GM12878 (cell line): ENCODE results near the gene RPL7L1. TPM values are rescaled to one million over a fixed set of nuclear protein-coding genes. Genes with fewer than 3 reads are reported as not detected.

Source experiments
- ATAC-seq: fragments of 200-7000 bp; cut with Tn5 transposase; 3 replicates; pipeline ENCODE4 v1.9.1; 2020; ENCODE audit warnings: mild to moderate bottlenecking, moderate library complexity
- BruUV-seq: library from RNA; stranded (reverse); fragments of 400-500 nt; replicated peaks from 2 replicates; lab custom pipeline; 2021; lab: Mats Ljungman, UMichigan
- CTCF ChIA-PET: fragments of 300-600 bp; sonication (Branson Sonifier 250); formaldehyde crosslinking; extraction: SDS; loops from one replicate; lab custom pipeline; 2021; ENCODE audit warnings: inconsistent platforms; lab: Yijun Ruan, JAX
- POLR2A ChIA-PET: fragments of 350-600 bp; formaldehyde crosslinking; extraction: SDS; loops from one replicate; lab custom pipeline; 2021; ENCODE audit warnings: inconsistent platforms; lab: Charles Lee
- RAD21 ChIA-PET: fragments of 300-600 bp; sonication (Branson Sonifier 250); formaldehyde crosslinking; loops from one replicate; lab custom pipeline; 2023; ENCODE audit warnings: antibody characterized with exemption; ENCODE audit not compliant: unreplicated experiment; lab: Charles Lee
- SMC1A ChIA-PET: fragments of 300-600 bp; sonication (Branson Sonifier 250); formaldehyde crosslinking; loops from one replicate; lab custom pipeline; 2023; ENCODE audit not compliant: unreplicated experiment, uncharacterized antibody; lab: Charles Lee
- DNase-seq: peaks from one replicate; pipeline ENCODE4 v3.0.0-alpha.2; 2011; ENCODE audit warnings: low read depth, low spot score
- FAIRE-seq: peaks from 3 replicates; lab custom pipeline; 2011; peaks lifted over from hg19 to GRCh38; lab: Jason Lieb, UNC
- H2AFZ ChIP-seq: 2 replicates; pipeline ENCODE4 v1.6.0; 2011; ENCODE audit warnings: low read depth, low read length, control low read depth; ENCODE audit not compliant: control insufficient read depth
- H3K27ac ChIP-seq: 2 replicates; pipeline ENCODE4 v1.5.1; 2011; ENCODE audit warnings: control low read depth; ENCODE audit not compliant: control insufficient read depth, insufficient read depth
- H3K27me3 ChIP-seq, 2 experiments: replicated peaks in 1 of 2; 2 replicates each; pipeline versions ENCODE4 v1.6.0 to v1.6.1; 2011; ENCODE audit warnings: low read length in 1 of 2; ENCODE audit not compliant: control insufficient read depth in 2 of 2, insufficient read depth in 2 of 2
- H3K36me3 ChIP-seq, 2 experiments: 2 replicates each; pipeline ENCODE4 v1.5.1; 2011; ENCODE audit warnings: low read length in 1 of 2; ENCODE audit not compliant: control insufficient read depth in 2 of 2, insufficient read depth in 2 of 2
- H3K4me1 ChIP-seq: 2 replicates; pipeline ENCODE4 v1.6.1; 2011; ENCODE audit warnings: mild to moderate bottlenecking, low read length, moderate library complexity, mixed read lengths; ENCODE audit not compliant: control insufficient read depth, insufficient read depth
- H3K4me2 ChIP-seq: 2 replicates; pipeline ENCODE4 v1.6.0; 2011; ENCODE audit warnings: control low read depth; ENCODE audit not compliant: control insufficient read depth, insufficient read depth
- H3K4me3 ChIP-seq: fragments of 200-600 bp; sonication (generic); 2 replicates; pipeline ENCODE4 v1.5.1; 2016
- H3K79me2 ChIP-seq: 2 replicates; pipeline ENCODE4 v1.6.0; 2011; ENCODE audit warnings: low read length; ENCODE audit not compliant: control insufficient read depth, insufficient read depth
- H3K9ac ChIP-seq: 2 replicates; pipeline ENCODE4 v1.8.0; 2011; ENCODE audit warnings: low read length, control low read depth, mixed read lengths; ENCODE audit not compliant: control insufficient read depth, insufficient read depth
- H3K9me3 ChIP-seq: replicated peaks from 3 replicates; pipeline ENCODE4 v1.5.1; 2011; ENCODE audit warnings: mild to moderate bottlenecking, low read length; ENCODE audit not compliant: control insufficient read depth, insufficient read depth
- H4K20me1 ChIP-seq: 2 replicates; pipeline ENCODE4 v1.6.0; 2011; ENCODE audit not compliant: control insufficient read depth, insufficient read depth
- BMI1 ChIP-seq: fragments of 450-650 bp; IDR thresholded peaks from 2 replicates; pipeline ENCODE4 v1.6.1; 2016; ENCODE audit warnings: mild to moderate bottlenecking, moderate library complexity, borderline replicate concordance
- IRF3 ChIP-seq: fragments of 450-650 bp; IDR thresholded peaks from 2 replicates; pipeline ENCODE4 v1.6.1; 2014; ENCODE audit warnings: mild to moderate bottlenecking
- IRF4 ChIP-seq: IDR thresholded peaks from 2 replicates; pipeline ENCODE4 v1.6.1; 2011; ENCODE audit warnings: low read depth, low read length
- KAT2A ChIP-seq: conservative IDR thresholded peaks from 2 replicates; pipeline ENCODE4 v1.6.1; 2011; ENCODE audit warnings: low read depth, low read length; ENCODE audit not compliant: control insufficient read depth
- MTA3 ChIP-seq: IDR thresholded peaks from 2 replicates; pipeline ENCODE4 v1.6.1; 2012; ENCODE audit warnings: low read length, inconsistent platforms, borderline replicate concordance
- RAD21 ChIP-seq: IDR thresholded peaks from 2 replicates; pipeline ENCODE4 v1.6.1; 2011; ENCODE audit warnings: mild to moderate bottlenecking, low read depth, low read length, moderate library complexity; ENCODE audit not compliant: insufficient read depth
- SKIL ChIP-seq: fragments of 450-650 bp; IDR thresholded peaks from 2 replicates; pipeline ENCODE4 v1.6.1; 2017; ENCODE audit warnings: mild to moderate bottlenecking, low read depth, inconsistent platforms; ENCODE audit not compliant: poor library complexity, severe bottlenecking
- SMAD1 ChIP-seq: fragments of 450-650 bp; IDR thresholded peaks from 2 replicates; pipeline ENCODE4 v1.6.1; 2018; ENCODE audit warnings: mild to moderate bottlenecking, low read depth; ENCODE audit not compliant: partially characterized antibody
- SREBF2 ChIP-seq: IDR thresholded peaks from 2 replicates; pipeline ENCODE4 v1.6.1; 2012; ENCODE audit warnings: mild to moderate bottlenecking, low read length
- STAT1 ChIP-seq: fragments of 450-650 bp; conservative IDR thresholded peaks from 2 replicates; pipeline ENCODE4 v1.6.1; 2014; ENCODE audit warnings: antibody characterized with exemption, mild to moderate bottlenecking
- STAT3 ChIP-seq: IDR thresholded peaks from 2 replicates; pipeline ENCODE4 v1.6.1; 2011; ENCODE audit warnings: low read depth, low read length, improper control_type of control experiment
- TAF1 ChIP-seq: IDR thresholded peaks from 2 replicates; pipeline ENCODE4 v1.6.1; 2011; ENCODE audit warnings: mild to moderate bottlenecking, low read depth, low read length, borderline replicate concordance
- TARDBP ChIP-seq: IDR thresholded peaks from 2 replicates; pipeline ENCODE4 v1.6.1; 2016; ENCODE audit warnings: borderline replicate concordance
- ZBED1 ChIP-seq: IDR thresholded peaks from 2 replicates; pipeline ENCODE4 v1.6.1; 2016; ENCODE audit warnings: borderline replicate concordance
- ZNF274 ChIP-seq: IDR thresholded peaks from one replicate; pipeline ENCODE4 v1.8.0; 2011; ENCODE audit not compliant: insufficient read length, insufficient read depth
- ZNF592 ChIP-seq: fragments of 450-650 bp; IDR thresholded peaks from 2 replicates; pipeline ENCODE4 v1.6.1; 2017; ENCODE audit warnings: mild to moderate bottlenecking, moderate library complexity
- WGBS: methylation state at CpG from one replicate; pipeline ENCODE4 v1.1.6; 2016; ENCODE audit warnings: low lambda C conversion rate; ENCODE audit not compliant: insufficient replicate concordance, insufficient coverage; ENCODE audit errors: missing lambda C conversion rate; 5-methylcytosine and 5-hydroxymethylcytosine counted together
- in situ Hi-C: fragments of 300-500 bp; cut with MboI; formaldehyde crosslinking; loops from 9 replicates; pipeline ENCODE4 v1.14.3; 2018; ENCODE audit warnings: mixed read lengths
- intact Hi-C: fragments of 100-400 bp; cut with micrococcal nuclease; formaldehyde crosslinking; loops from one replicate; pipeline ENCODE4 v1.14.2; 2022; ENCODE audit not compliant: unreplicated experiment
- polyA plus RNA-seq, 11 experiments: library from polyadenylated mRNA; depleted of rRNA in 4 of 11; unstranded in 6 of 11; stranded (reverse) in 5 of 11; fragments of >200 nt; fragmentation: Nextera tagmentation in 4 of 11; fragmentation: Illumina TruSeq in 1 of 11; extraction: Ambion mirVana in 4 of 11; extraction: Trizol in 1 of 11; gene quantifications; 1 replicate in 1 of 11; 2 replicates in 10 of 11; pipeline versions ENCODE4 v1.2.1 to v1.2.3, GENCODE V29; 2011 to 2016; ENCODE audit warnings: inconsistent platforms in 2 of 11, missing spikeins in 2 of 11, low read depth in 1 of 11
- total RNA-seq, 4 experiments: library from RNA; depleted of rRNA in 3 of 4; stranded (reverse); fragments of >200 nt in 3 of 4; fragmentation: Illumina TruSeq in 1 of 4; extraction: Trizol in 1 of 4; gene quantifications; 2 replicates each; pipeline versions ENCODE4 v1.2.1 to v1.2.3, GENCODE V29; 2013 to 2021

RPL7L1 gene
- total and polyA plus RNA-seq, 10 of the 15 experiments (the other 5 are each of a cell fraction or from before 2014, with no cell fraction given) = 54.1 to 154 (median 104) TPM

- in situ Hi-C loops = no loop called here
- peak overlapping the region; percentile 88 for H3K4me2 ChIP-seq
- peaks cover 22% of the 10 kb centered on the region for H3K4me1 ChIP-seq
- peaks cover 45% of the 10 kb centered on the region for H3K79me2 ChIP-seq
- ChIA-PET CTCF (interaction anchor here (0.6 to 2.3 kb wide), 10 partner anchors 14 to 454 kb away, joined by 3 to 9 read pairs (median 4); partner anchors contain the start of genes CUL7, PPP2R5D and PTCRA), POLR2A (interaction anchor here (0.5 to 3.1 kb wide), 24 partner anchors 15 to 701 kb away, joined by 3 to 32 read pairs (median 5); partner anchors contain the start of genes CUL7, KLC4, KLHDC3 and MEA1), SMC1A (interaction anchor here (1.0 to 3.2 kb wide), 13 partner anchors 10 to 360 kb away, joined by 3 to 13 read pairs (median 3); partner anchors contain the start of genes KLHDC3, MEA1, PEX6 and PPP2R5D), RAD21 (interaction anchor here (0.6 to 3.8 kb wide), 15 partner anchors 21 to 454 kb away, joined by 3 to 31 read pairs (median 3); partner anchors contain the start of genes CUL7, KLC4, KLHDC3 and MEA1)
- ATAC-seq (peak; percentile 71), FAIRE-seq (peak; percentile 94), DNase-seq (peak; percentile 97)
- no TSS peak for BruUV-seq
- H4K20me1 ChIP-seq = peaks cover 5% of the 10 kb centered on the region
- 2% methylated on average over 16 of the region's 16 CpGs for WGBS
- H3K36me3 ChIP-seq = peaks cover 3 to 19% of the 10 kb centered on the region in 2 experiments
- H3K9ac ChIP-seq = peak overlapping the region; percentile 91
- H3K9me3 ChIP-seq = no peaks in the 10 kb centered on the region
- peak overlapping the region; percentile 96 for H3K27ac ChIP-seq
- H3K27me3 ChIP-seq = no peaks in the 10 kb centered on the region
- peak overlapping the region; percentile 59; the same call in 1 of the 2 replicates for H2AFZ ChIP-seq
- H3K4me3 ChIP-seq = peak overlapping the region; percentile 93
- intact Hi-C loops = loop anchor here (2.0 kb wide), 2 partner anchors 29 to 55 kb away; partner anchors contain the start of gene PPP2R5D
- no peak for TF ChIP-seq ZNF592
- TF ChIP-seq SREBF2 = no peak
- no peak for TF ChIP-seq RAD21
- TF ChIP-seq TARDBP = no peak; the same call in 1 of the 2 replicates
- TF ChIP-seq STAT3 = 0 out of 2 replicates have a peak, but pooled peaks have one; percentile 79
- peak; percentile 57 for TF ChIP-seq SMAD1
- peak; percentile 12; the same call in 1 of the 2 replicates for TF ChIP-seq TAF1
- no peak; the same call in 1 of the 2 replicates for TF ChIP-seq IRF3
- TF ChIP-seq BMI1 = peak; percentile 73; the same call in 1 of the 2 replicates
- no peak for TF ChIP-seq STAT1
- peak; percentile 88; the same call in 1 of the 2 replicates for TF ChIP-seq ZBED1
- TF ChIP-seq KAT2A = no peak
- peak; percentile 82; the same call in 1 of the 2 replicates for TF ChIP-seq MTA3
- peak; percentile 100 for TF ChIP-seq IRF4
- peak; percentile 95 for TF ChIP-seq SKIL
- no peak for TF ChIP-seq ZNF274
These were observed 50.5 kb downstream of the RPL7L1 start for GRCh38 chr6:42929821-42930360.
